ENCODE measurements around the gene IL4R.

IL4R gene

DNA sequence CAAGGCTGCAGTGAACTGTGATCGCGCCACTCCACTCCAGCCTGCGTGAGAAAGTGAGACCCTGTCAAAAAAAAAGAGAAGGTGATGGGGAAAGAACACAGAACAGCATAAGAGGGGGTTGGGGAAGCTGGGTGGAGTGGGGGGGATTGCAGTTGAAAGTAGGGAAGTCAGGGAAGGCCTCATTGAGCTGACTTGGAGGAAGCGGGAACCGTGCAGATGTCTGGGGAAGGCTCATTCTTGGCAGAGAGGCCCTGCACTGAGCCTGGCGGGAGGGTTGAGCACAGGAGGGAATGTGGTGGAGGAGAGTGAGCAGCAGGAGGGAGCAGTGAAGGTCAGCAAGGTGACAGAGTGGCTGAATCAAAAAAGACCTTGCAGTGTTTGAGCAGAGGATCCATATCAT is 26.9 kb downstream of the IL4R start:
- Histone ChIP-seq H3F3A (ENCODE audit: control insufficient read depth, insufficient read depth) (no peaks in the 10 kb centered on the region), H3K79me2 (ENCODE audit: control insufficient read depth, low read length) (peaks cover 53% of the 10 kb centered on the region), H3K27me3 (ENCODE audit: control insufficient read depth, low read length) (no peaks in the 10 kb centered on the region), H4K20me1 (ENCODE audit: control insufficient read depth, insufficient read depth, low read depth, low read length) (peaks cover 8% of the 10 kb centered on the region; the same call in 1 of the 2 replicates), H3K4me3 (ENCODE audit: low read length) (no peak overlapping the region), H3K27ac (ENCODE audit: low read depth, low read length) (no peak overlapping the region), H3K9me3 (ENCODE audit: control insufficient read depth, insufficient read depth, low read length) (no peaks in the 10 kb centered on the region), H3K4me1 (ENCODE audit: control insufficient read depth, low read length) (no peaks in the 10 kb centered on the region), H3K36me3 (ENCODE audit: control insufficient read depth, low read length) (peaks cover 88% of the 10 kb centered on the region), H3K9me2 (replicated peaks; ENCODE audit: control insufficient read depth, low read length) (no peaks in the 10 kb centered on the region), H3K4me2 (ENCODE audit: low read length) (no peak overlapping the region)
- TF ChIP-seq EZH2phosphoT487 (IDR thresholded peaks at IDR 0.05; ENCODE audit: borderline replicate concordance, low read length) = no peak
- TF ChIP-seq, protein P1, sequence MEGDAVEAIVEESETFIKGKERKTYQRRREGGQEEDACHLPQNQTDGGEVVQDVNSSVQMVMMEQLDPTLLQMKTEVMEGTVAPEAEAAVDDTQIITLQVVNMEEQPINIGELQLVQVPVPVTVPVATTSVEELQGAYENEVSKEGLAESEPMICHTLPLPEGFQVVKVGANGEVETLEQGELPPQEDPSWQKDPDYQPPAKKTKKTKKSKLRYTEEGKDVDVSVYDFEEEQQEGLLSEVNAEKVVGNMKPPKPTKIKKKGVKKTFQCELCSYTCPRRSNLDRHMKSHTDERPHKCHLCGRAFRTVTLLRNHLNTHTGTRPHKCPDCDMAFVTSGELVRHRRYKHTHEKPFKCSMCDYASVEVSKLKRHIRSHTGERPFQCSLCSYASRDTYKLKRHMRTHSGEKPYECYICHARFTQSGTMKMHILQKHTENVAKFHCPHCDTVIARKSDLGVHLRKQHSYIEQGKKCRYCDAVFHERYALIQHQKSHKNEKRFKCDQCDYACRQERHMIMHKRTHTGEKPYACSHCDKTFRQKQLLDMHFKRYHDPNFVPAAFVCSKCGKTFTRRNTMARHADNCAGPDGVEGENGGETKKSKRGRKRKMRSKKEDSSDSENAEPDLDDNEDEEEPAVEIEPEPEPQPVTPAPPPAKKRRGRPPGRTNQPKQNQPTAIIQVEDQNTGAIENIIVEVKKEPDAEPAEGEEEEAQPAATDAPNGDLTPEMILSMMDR (IDR thresholded peaks at IDR 0.05; ENCODE audit: low read depth, low read length, poor library complexity, severe bottlenecking) = no peak

DNA sequence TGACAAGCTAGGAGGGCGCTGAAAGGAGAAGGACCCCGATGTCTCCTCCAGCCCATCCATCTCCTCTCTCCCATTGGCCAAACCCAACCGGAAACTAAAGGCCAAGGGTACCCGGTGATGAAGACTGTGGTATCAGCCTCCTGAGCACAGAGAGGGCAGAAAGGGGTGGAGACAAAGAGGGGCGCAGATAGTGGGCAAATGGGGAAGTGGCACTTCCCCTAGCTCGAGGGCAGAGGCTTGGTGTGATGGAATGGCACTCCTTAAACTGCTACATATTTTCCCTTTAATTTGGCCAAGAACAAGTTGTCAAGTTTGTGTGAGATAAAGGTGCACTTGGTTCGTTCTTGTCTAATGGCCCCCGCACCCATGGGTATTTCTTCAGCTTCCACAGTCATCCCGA is 27.8 kb downstream of the IL4R start:
- Histone ChIP-seq H3F3A (ENCODE audit: control insufficient read depth, insufficient read depth) (no peaks in the 10 kb centered on the region), H3K36me3 (ENCODE audit: control insufficient read depth, low read length) (peaks cover 90% of the 10 kb centered on the region), H3K9me3 (ENCODE audit: control insufficient read depth, insufficient read depth, low read length) (no peaks in the 10 kb centered on the region), H3K9me2 (replicated peaks; ENCODE audit: control insufficient read depth, low read length) (no peaks in the 10 kb centered on the region), H4K20me1 (ENCODE audit: control insufficient read depth, insufficient read depth, low read depth, low read length) (peaks cover 4% of the 10 kb centered on the region; the same call in 1 of the 2 replicates), H3K4me3 (ENCODE audit: low read length) (no peak overlapping the region), H3K27ac (ENCODE audit: low read depth, low read length) (no peak overlapping the region), H3K27me3 (ENCODE audit: control insufficient read depth, low read length) (no peaks in the 10 kb centered on the region), H3K4me2 (ENCODE audit: low read length) (no peak overlapping the region), H3K4me1 (ENCODE audit: control insufficient read depth, low read length) (peaks cover 3% of the 10 kb centered on the region; the same call in 1 of the 2 replicates), H3K79me2 (ENCODE audit: control insufficient read depth, low read length) (peaks cover 44% of the 10 kb centered on the region)
- TF ChIP-seq EZH2phosphoT487 (IDR thresholded peaks at IDR 0.05; ENCODE audit: borderline replicate concordance, low read length) = no peak
- TF ChIP-seq, protein P1 (IDR thresholded peaks at IDR 0.05; ENCODE audit: low read depth, low read length, poor library complexity, severe bottlenecking) = no peak

DNA sequence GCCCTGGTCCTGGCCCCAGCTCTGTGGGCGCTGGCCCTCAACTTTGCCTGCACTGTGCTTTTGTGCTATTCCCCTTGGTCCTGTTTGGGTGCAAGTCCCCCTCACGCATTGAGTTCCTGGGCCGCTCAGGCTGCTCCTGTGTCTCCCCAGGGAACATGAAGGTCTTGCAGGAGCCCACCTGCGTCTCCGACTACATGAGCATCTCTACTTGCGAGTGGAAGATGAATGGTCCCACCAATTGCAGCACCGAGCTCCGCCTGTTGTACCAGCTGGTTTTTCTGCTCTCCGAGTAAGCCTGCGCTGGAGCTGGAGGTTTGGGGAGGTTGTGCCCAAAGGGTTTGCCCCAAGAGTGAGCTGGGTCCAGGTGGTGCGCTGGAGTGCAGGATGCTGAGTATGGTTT is 28.2 kb downstream of the IL4R start:
- Histone ChIP-seq H3K4me2 (ENCODE audit: low read length) (no peak overlapping the region), H3K36me3 (ENCODE audit: control insufficient read depth, low read length) (peaks cover 94% of the 10 kb centered on the region)

More for the DNA sequence above, 28.2 kb downstream of the IL4R start:
- Histone ChIP-seq H4K20me1 (ENCODE audit: control insufficient read depth, insufficient read depth, low read depth, low read length) (peaks cover 4% of the 10 kb centered on the region; the same call in 1 of the 2 replicates), H3K79me2 (ENCODE audit: control insufficient read depth, low read length) (peaks cover 41% of the 10 kb centered on the region), H3K27me3 (ENCODE audit: control insufficient read depth, low read length) (no peaks in the 10 kb centered on the region), H3F3A (ENCODE audit: control insufficient read depth, insufficient read depth) (no peaks in the 10 kb centered on the region), H3K4me1 (ENCODE audit: control insufficient read depth, low read length) (peaks cover 6% of the 10 kb centered on the region; the same call in 1 of the 2 replicates), H3K27ac (ENCODE audit: low read depth, low read length) (no peak overlapping the region), H3K9me3 (ENCODE audit: control insufficient read depth, insufficient read depth, low read length) (no peaks in the 10 kb centered on the region), H3K4me3 (ENCODE audit: low read length) (no peak overlapping the region), H3K9me2 (replicated peaks; ENCODE audit: control insufficient read depth, low read length) (no peaks in the 10 kb centered on the region)
- no peak for TF ChIP-seq EZH2phosphoT487 (IDR thresholded peaks at IDR 0.05; ENCODE audit: borderline replicate concordance, low read length)
- TF ChIP-seq, protein P1 (IDR thresholded peaks at IDR 0.05; ENCODE audit: low read depth, low read length, poor library complexity, severe bottlenecking) = no peak

Measured in DOHH2 (cell line).